ENCODE data around the gene ARID1B. TPM values are rescaled to one million over a fixed set of nuclear protein-coding genes. Genes with fewer than 3 reads are reported as not detected.

ARID1B gene
- total RNA-seq, 1 donor from 2014 or later: 78.1 TPM

DNA sequence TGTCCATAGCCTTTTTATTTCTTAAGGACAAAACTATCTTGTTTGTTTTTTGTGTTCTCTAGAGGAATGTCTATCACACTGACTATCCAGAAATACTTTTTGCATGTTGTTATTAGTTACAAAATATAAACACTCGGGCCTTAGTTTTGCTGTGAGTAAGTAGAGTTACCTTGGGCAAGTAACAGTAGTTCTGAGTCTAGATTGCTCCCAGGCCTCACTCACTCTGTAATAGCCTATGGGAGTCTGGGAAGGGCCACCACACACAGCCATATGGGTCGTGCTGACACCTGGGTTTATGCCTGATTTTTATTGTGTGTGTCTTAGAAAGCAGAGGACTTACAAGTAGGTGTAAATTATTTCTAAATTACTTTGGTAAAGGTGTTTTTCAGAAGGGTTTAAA lies 360.3 kb downstream of the ARID1B start:
- Mint-ChIP-seq H3K36me3 (ENCODE audit: unreplicated experiment) (peaks cover 22% of the 10 kb centered on the region), H3K4me1 (ENCODE audit: unreplicated experiment) (peaks cover 19% of the 10 kb centered on the region), H3K27ac (ENCODE audit: unreplicated experiment) (no peak overlapping the region), H3K9me3 (ENCODE audit: unreplicated experiment) (no peaks in the 10 kb centered on the region), H3K27me3 (ENCODE audit: unreplicated experiment) (no peaks in the 10 kb centered on the region), H3K4me3 (ENCODE audit: unreplicated experiment) (no peak overlapping the region)
- no peak for DNase-seq (ENCODE audit: extremely low spot score, unreplicated experiment)
- TF ChIP-seq, protein P1, sequence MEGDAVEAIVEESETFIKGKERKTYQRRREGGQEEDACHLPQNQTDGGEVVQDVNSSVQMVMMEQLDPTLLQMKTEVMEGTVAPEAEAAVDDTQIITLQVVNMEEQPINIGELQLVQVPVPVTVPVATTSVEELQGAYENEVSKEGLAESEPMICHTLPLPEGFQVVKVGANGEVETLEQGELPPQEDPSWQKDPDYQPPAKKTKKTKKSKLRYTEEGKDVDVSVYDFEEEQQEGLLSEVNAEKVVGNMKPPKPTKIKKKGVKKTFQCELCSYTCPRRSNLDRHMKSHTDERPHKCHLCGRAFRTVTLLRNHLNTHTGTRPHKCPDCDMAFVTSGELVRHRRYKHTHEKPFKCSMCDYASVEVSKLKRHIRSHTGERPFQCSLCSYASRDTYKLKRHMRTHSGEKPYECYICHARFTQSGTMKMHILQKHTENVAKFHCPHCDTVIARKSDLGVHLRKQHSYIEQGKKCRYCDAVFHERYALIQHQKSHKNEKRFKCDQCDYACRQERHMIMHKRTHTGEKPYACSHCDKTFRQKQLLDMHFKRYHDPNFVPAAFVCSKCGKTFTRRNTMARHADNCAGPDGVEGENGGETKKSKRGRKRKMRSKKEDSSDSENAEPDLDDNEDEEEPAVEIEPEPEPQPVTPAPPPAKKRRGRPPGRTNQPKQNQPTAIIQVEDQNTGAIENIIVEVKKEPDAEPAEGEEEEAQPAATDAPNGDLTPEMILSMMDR (IDR thresholded peaks at IDR 0.05): no peak

DNA sequence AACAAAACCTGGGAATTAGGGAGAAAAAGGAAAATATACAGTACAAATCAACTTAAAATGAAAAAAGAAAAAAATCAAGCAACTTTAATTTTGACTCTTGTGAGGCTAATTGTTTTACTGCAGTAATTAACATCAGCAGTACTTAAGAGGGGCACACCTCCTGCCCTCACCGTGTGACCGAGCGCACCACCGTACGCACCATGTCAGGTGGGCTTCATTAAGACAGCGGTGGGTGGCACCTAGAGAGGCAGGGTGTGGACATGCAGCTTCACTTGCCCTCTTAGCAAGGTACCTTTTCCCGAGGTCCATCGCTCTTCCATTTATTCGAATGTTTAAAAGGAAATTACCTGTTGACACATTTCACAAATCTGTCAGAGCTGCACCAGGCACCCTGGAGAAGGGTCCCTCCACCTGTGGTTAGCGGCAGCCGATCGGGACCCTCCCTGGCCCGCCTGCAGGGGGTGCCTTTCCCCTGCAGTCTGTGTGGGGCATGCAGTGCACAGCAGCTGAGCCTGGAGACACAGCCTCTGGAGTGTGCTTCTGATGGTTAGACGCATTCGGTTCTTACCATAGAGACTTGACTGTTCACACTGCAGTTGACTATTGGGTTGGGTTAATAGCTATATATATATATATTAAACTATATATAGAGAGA lies 362.0 kb downstream of the ARID1B start:
- Mint-ChIP-seq H3K27ac (ENCODE audit: unreplicated experiment) (peak overlapping the region; percentile 4), H3K36me3 (ENCODE audit: unreplicated experiment) (peaks cover 28% of the 10 kb centered on the region), H3K27me3 (ENCODE audit: unreplicated experiment) (no peaks in the 10 kb centered on the region), H3K9me3 (ENCODE audit: unreplicated experiment) (no peaks in the 10 kb centered on the region), H3K4me3 (ENCODE audit: unreplicated experiment) (no peak overlapping the region), H3K4me1 (ENCODE audit: unreplicated experiment) (peaks cover 34% of the 10 kb centered on the region)
- no peak for DNase-seq (ENCODE audit: extremely low spot score, unreplicated experiment)
- TF ChIP-seq, protein P1 (IDR thresholded peaks at IDR 0.05): peak; percentile 26

DNA sequence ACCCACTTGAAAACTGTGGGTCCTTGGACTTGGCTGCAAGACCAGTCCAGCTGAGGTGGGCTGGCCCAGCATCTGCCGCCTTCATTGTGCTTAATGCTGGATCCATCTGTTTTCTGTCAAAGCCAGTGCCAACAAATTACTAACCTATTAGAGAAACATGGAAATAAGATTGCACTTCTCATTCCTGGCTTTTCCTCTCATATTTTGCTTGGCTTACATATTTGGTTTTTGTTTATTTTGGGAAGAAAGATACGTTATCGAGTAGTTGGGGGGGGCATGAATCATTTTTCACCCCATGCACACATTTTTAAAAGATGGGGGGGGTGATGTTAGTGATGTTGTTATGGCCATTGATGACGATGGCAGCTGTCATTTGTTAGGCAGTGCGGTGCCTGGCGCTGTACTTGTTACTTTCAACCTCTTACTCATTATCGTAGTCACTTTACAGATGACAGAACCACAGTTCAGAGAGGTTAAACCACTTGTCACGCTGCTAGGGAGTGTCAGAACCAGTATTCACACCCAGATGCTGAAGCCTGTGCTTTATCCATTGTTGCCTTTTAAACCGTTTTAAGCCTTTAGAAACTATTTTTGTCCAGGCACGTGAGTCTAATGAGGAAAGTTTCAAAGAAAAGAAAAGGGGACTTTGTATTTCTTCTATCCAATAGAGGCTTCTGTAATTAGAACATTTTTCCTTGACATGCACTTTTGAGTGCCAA lies 366.2 kb downstream of the ARID1B start:
- TF ChIP-seq, protein P1 (IDR thresholded peaks at IDR 0.05): no peak
- no peaks in the 10 kb centered on the region for H3K9me3 Mint-ChIP-seq (ENCODE audit: unreplicated experiment)
- DNase-seq (ENCODE audit: extremely low spot score, unreplicated experiment): no peak
- H3K4me1 Mint-ChIP-seq (ENCODE audit: unreplicated experiment): peaks cover 42% of the 10 kb centered on the region
- no peaks in the 10 kb centered on the region for H3K27me3 Mint-ChIP-seq (ENCODE audit: unreplicated experiment)
- peaks cover 24% of the 10 kb centered on the region for H3K36me3 Mint-ChIP-seq (ENCODE audit: unreplicated experiment)
- no peak overlapping the region for H3K4me3 Mint-ChIP-seq (ENCODE audit: unreplicated experiment)
- H3K27ac Mint-ChIP-seq (ENCODE audit: unreplicated experiment): no peak overlapping the region

DNA sequence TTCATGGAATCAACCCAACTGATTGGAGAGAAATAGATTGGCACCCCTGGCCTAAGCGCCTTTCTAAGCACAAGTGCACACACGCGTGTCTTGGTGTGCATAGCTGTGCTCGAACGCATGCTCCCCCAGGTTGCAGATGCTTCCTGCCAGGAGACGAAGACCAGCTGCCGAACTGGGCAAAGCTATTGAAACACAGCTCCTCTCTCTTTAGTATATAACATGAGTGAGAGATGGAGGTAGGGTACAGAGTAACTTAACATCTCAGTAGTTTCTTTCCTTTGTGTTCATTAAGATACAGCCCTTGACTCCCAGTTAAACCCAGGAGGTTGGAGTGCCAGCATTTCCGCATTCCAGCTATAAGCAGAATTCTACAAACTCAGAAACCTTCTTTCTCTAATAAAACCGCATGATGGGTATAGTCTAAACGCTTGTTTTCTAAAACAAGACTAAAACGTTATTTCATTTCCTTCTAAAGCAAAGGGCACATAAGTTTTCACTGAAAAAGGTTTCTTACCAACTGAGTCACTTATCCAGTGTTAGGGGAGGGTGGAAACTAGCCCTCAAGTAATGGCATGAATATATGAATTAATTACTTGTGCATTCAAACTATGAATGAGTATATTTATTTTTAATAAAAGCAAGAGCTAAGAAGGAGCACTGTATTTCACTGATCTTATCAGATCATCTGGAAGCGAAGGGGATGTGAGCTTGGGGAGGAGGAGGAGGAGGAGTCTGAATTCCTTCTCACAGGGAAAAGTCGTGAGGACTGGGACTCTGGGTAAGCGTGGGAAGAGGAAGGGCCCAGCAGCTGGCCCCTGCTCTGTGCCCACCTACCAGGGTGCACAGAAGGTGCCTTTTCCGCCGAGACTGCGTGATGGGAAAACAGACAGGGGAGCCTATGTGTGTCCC lies 367.0 kb downstream of the ARID1B start:
- Mint-ChIP-seq H3K9me3 (ENCODE audit: unreplicated experiment) (no peaks in the 10 kb centered on the region), H3K36me3 (ENCODE audit: unreplicated experiment) (peaks cover 23% of the 10 kb centered on the region), H3K4me1 (ENCODE audit: unreplicated experiment) (peaks cover 50% of the 10 kb centered on the region), H3K4me3 (ENCODE audit: unreplicated experiment) (no peak overlapping the region), H3K27me3 (ENCODE audit: unreplicated experiment) (no peaks in the 10 kb centered on the region), H3K27ac (ENCODE audit: unreplicated experiment) (no peak overlapping the region)
- TF ChIP-seq, protein P1 (IDR thresholded peaks at IDR 0.05): no peak
- DNase-seq (ENCODE audit: extremely low spot score, unreplicated experiment): no peak

Measured in osteocyte (in vitro differentiated cells).